GM19043 (cell line): ENCODE data around the gene MYRFL.
A peak's percentile ranks its signal among the peaks of the same experiment; 100 is the strongest.
"Not testable (repeated sequence)": the region's sequence is repeated elsewhere in the genome, so short reads cannot be mapped to it uniquely, and the experiment has no call there.

Source experiments
- ATAC-seq: cut with Tn5 transposase; IDR thresholded peaks from one replicate; pipeline ENCODE4 v1.9.1; 2021; ENCODE audit warnings: low read depth; ENCODE audit not compliant: unreplicated experiment

The MYRFL gene

GRCh38 chr12:69981881-69982475 is 157.0 kb downstream of the MYRFL start:
- ATAC-seq = no peak

GRCh38 chr12:69984241-69984640 is 159.2 kb downstream of the MYRFL start:
- no peak for ATAC-seq

GRCh38 chr12:69985656-69986055 is 160.6 kb downstream of the MYRFL start:
- peak; percentile 83 for ATAC-seq

- no peak for ATAC-seq
Measured at GRCh38 chr12:69986114-69986513, 161.1 kb downstream of the MYRFL start.

DNA sequence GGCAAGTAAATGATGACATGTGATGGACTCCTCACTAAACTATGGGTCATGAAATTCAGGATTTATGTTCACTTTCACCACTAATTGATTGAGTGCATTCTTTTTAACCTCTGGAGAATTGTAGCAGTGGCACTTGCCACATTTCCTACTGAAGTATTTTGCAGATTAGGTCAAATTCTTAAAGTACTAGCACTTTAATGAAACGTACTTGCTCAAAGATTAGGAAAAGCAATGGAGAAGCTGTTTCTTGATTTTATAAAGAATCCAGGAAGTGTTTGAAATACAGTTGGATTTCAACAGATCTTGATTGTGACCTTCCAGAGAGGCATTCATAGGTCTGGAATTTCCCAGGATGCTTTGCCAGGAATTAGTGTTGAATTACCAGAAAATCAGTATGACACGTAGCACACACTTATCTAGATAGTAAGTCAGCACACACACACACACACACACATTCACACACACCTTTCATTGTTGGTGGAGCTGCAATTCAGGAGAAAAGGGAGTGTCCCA is 162.6 kb downstream of the MYRFL start:
- no peak for ATAC-seq

- ATAC-seq = no peak
Measured at GRCh38 chr12:69988481-69989321, 163.7 kb downstream of the MYRFL start.

DNA sequence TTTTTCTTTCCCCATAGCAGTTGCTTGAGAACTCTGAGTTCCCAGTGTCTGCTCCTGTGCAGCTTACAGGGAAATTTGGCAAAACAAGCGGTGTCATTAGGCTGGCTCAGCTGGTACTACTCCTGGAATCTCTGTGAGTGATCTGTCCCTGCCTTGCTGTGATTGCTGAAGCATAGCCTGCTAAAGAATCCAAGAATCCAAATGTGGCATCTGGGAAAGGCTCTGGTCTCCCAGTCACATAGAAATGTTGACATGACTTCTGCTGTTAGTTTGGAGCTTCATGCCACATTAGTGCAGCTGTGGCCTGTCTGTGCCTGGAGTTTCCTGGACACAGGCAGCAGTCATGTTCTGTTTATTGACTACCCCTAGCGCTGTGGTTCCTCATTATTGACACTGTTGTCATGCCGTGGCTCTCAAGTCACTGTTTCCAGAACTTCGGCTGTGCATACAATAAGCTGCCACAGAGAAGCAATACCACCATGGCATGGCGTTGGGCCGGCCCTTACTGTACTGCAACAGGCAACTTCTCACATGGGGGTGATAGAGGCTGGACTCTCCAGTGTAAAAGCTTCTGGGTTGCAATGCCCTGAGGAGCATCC is 166.8 kb downstream of the MYRFL start:
- no peak for ATAC-seq

GRCh38 chr12:69993433-69993832 is 168.4 kb downstream of the MYRFL start:
- no peak for ATAC-seq

- ATAC-seq = not testable (repeated sequence)
Measured at GRCh38 chr12:69994086-69994485, 169.1 kb downstream of the MYRFL start.

GRCh38 chr12:69994724-69995173 is 169.7 kb downstream of the MYRFL start:
- ATAC-seq = no peak

DNA sequence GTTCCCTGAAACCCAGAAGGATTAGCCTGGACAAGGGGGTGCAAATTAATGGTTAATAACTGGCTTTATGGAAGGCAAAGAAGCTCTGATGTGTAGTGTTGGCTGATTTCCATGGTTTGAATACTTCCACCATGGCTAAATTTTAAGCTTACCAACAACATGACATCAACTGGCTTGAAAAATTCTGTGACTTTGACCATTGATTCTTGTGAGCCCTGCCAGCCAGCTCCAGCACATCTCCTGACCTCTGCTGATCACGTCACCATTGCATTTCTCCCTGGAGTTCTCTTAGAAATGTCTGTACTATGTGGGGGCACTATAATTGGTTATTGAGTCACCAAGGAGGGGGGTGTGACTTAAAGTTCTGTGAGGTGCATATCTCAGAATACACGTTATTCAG is 171.2 kb downstream of the MYRFL start:
- ATAC-seq = no peak

- no peak for ATAC-seq
Measured at GRCh38 chr12:69996722-69997121, 171.7 kb downstream of the MYRFL start.

- no peak for ATAC-seq
Measured at GRCh38 chr12:69998011-69998410, 173.0 kb downstream of the MYRFL start.

DNA sequence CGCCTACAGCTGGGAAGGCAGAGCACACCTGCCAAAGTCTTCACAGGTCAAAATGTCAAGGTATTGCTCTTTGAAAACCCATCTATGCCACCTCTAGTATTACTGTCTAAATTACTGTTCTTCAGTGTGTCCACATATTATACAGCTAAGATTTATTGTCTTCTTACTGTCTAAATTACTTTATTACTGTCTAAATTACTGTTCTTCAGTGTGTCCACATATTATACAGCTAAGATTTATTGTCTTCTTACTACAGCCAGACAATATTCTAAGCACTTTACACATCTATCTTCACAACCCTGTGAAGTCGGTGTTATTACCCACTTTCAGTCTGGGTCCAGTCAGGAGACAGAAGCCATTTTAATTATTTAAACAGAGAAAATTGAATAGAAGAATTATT is 173.9 kb downstream of the MYRFL start:
- ATAC-seq = no peak

GRCh38 chr12:69999561-69999960 is 174.5 kb downstream of the MYRFL start:
- ATAC-seq = no peak

DNA sequence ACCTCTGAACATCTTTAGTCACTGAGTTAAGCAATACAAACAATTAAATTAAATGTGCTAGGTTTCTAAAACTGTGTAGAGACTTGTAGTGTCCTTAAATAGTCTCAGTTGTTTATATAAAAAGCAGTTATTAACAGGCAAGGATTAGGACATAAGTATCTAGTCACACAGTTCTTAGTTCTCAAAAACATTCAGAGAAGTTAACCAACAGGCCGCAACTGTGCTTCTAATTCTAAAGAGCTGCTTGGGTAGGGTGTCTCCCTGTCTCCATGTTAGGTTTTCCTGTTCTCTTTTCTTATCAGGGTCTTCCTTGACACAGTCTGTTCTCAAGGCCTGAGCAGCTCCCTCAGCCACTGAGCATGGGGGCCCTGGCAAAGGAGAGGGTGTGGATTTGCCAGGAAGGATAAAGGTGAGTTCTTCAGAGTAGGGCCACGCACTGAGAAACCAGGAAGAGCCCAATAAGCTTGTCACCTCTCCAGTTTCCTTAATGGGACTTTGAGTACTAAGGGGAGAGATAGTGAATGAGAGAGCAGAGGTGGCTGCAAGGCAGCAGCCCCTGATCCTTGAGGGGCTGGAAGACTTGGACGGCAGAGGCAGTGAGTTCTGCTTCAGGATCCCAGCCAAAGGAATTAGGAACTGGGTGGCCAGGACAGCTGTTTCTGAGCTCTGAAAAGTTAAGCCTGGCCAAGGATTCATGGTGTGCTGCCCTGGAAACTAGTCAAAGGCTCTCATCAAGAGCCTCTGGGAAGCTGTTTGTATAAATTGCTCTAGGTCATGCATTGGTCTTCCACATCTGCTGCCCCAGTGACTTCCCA is 177.3 kb downstream of the MYRFL start:
- ATAC-seq = no peak

DNA sequence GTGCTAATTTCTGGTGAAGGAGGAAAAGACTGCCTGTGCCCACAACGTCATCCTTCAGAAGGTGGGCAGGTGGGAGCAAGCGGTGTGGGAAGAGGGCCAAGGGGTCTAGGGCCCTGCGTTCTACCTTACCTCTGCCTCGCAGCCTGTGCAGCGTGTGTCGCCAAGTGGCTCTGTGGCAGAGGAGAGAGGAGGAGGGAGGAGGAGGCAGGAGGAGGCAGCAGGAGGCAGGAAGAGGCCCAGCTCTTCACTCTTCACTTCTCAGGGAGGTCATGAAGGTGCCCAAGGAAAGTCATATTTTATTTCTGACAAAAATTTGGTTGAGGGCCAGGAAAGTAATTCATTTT is 177.9 kb downstream of the MYRFL start:
- no peak for ATAC-seq

DNA sequence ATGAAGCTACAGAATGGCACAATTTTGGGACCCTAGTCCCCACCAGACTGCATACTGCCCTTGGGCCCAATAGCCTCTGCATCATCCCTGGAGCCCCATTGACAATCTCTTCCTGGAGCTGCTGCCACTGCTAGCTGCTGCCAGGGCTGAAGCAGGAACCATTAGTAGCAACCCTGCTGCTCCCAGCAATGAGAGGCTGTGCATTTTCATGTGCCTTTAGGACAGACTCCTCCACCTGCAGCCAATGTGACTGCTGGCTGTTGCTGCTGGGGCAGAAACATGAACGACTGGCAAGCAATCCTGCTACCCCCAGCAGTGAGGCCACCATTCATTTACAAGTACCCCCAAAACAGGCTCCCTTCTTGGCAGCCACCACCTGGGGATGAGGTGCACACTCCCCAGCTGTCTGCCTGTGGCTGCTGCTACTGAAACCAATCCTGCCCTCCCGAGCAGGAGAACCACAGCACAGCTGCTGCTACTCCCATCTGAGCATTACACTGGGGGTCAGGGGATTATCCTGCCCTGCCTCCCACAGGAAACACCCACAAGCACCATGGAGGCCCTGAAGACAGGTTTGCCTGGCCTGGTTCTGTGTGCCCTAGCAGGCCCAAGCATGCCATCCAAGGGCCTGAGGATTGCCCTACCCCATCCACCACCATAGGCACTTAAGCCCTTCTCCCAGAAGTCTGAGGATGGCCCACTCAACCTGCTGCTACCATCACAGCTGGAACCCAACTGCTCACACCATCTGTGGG is 181.0 kb downstream of the MYRFL start:
- no peak for ATAC-seq

DNA sequence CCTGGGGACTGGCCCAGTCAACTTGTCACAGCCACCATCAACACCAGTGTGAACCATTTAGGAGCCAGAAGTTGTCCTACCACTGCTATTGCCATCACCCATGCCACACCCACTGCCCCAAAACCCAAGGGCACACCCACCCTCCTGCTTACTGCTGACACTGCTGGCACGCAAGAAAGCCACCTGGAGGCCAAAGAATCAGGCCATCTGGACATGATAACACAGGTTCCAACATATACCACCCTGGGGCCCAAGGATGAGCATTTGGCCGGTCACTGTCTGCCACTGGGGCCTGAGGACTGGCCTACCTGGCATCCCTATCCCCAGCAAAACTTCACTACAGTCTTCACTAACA is 181.6 kb downstream of the MYRFL start:
- no peak for ATAC-seq

DNA sequence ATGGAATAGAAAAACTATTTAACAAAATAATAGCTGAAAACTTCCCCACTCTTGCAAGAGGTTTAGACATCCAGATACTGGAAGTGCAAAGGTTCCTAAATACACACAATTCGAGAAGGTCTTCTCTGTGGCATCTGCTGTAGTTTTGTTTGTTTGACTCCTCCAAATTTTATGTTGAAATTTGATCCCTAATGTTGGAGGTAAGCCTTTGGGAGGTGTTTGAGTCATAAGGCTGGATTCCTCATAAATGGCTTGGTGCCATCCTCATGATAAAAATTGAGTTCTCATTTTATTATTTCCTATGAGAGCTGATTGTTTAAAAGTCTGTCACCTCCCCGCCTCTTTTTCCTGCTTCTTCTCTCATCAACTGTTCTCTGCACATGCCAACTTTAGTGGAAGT is 182.7 kb downstream of the MYRFL start:
- ATAC-seq = no peak
